ENCODE data around the gene EPX.

EPX gene

DNA sequence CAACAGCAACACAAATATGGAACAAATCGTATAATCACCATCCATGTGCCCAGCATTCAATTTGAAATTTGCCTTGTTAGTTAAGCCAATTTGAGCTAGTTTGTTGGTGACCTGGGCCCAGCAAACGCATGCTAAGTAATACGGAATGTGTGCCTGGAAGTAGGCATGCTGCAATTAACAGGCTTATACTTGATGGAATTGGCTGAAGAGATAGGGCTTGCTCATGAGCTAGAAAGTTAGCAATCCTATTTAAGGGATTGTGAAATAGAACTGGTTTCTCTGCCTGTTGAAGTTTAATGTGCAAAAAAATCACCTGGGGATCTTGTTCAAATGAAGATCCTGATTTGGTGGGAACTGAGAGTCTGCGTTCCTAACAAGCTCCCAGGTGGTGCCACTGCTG, 37.4 kb downstream of the EPX start:
- no peak for DNase-seq

DNA sequence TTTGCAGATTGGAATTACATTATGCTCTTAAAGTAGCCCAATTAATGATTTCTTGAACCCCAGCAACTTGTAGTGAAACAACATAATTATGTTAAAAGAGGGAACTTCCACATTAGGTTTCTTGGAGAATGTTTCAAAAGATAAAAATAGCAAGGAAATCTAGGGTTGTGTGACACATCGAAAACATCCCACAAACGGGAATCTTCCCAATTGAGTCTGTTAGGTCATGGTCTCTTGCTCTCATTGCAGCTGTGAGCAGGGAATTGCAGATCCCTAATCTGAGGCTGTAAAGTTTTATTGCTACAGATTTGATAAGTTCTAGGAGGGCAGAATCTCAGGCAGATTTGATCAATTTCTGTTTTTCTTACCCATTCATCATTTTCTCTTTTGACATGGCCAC, 39.1 kb downstream of the EPX start:
- DNase-seq, result no peak

DNA sequence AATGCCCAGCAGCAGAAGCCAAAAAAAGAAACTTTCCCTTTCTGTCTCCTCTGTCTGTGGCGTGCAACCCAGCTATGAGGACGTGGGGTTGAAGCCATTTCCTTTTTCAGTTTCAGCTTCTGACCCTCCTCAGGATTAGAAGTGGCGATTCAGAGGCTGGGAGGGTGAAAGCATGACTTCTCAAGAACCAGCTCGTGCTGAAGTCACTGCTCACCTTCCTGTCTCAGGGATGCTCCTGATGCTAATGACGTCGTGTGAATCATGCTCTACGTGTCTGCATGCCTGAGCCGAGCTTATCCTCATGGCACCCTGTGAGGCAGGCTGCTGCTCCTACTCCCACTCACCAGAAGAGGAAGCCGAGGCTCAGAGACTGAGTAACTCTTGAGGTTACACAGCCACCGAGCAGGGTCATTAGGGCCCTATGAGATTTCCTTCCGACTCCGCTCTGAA, 40.2 kb downstream of the EPX start:
- DNase-seq, result peak in 4 of 14 donors; percentile 24 to 50 (median 38)

DNA sequence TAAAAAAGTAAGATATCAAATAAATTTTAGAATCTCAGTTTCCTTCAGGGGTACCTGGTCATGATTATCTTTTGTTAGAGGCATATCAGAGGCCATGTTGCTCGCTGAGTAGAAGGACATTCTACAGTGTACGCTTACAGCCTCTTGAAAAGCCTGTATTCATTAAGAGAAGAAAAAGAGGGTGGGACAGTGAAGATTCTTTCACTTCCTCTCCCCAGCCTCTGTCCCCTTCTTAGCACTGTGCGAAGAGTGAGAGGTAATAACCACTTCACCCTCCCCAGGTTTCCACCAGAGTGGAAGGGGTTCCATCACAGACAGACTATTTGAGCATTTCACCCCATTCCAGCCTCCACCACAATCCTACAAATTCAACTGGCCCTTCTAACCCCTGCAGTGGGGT, 41.0 kb downstream of the EPX start:
- DNase-seq, result no peak

DNA sequence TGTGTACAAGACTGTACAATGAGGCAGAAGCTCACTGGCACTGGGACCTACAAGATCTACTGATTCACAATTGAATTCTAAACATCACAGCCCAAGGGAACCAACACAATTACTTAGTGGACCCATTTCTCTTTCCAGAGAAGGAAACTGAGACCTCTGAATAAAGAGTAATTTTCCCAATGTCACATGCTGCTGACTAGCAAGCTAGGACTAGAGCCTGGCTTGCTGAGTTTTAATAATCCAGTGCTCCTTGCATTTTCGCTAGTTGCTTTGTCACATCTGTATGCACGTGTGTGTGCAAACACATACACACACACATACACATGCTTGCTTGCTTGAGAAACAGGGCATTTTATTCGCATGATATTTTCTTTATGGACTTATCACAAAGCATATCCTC, 42.0 kb downstream of the EPX start:
- DNase-seq, result no peak

DNA sequence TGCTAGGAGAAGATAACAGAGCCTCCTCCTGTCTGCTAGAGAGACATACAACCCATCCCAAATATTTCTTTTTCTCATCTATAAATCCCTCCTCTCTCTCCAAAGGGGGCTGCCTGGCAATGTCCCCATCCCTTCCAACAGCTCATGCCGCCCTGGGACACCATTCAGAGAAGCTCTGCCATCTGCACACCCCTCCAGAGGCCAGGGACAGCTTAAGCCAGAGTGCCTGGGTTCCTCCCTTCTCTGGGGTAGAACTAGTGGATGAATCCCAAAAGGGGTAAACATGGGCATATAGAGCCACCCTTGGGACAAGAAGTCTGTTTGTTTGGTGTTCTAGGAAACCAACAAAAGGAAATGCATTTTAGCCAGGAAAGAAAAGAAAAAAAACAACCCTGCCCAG, 43.3 kb downstream of the EPX start:
- no peak for DNase-seq

DNA sequence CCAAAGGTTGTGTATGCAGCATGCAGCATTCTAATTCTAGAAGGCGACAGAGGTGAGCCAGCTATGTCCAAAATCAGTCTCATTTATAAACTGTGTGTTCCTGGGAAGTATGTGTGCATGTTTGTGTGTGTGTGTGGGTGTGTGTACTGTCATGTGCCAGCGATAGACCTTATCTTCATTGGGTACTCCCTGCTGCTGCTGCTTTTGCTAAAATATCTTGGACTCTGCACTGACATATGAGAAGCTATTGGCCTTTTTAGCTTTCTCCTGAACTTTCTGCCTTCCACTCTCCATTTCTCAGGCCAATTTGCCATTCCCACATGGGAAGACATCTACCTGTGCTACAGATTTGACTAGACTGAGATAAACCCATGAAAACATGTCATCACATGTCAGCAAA, 43.9 kb downstream of the EPX start:
- DNase-seq, result no peak

DNA sequence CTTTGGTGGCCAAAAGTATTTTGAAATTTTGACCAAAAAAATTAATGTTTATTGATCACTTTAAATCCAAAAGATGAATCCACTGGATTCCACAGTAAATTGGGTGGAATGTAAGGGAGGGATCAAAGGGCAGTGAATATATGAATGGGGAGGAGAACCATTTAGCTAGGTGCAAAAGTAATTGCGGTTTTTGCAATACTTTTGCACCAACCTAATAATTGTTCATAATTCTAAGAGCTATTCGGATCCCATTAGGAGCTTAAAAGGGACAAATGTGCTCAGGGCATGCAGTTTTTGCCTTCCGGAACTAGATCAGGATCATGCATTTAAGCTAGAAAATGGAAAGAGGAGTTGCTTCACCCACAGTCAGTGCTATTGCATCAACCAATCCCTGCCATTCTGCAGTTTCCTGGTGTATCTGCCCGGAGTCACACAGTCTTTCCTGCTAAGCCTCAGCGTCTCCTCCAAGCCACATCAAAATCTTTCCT, 45.7 kb downstream of the EPX start, which contains the start of gene LPO:
Gene LPO, plus strand, starts transcription at position 438 of the 488 bp plus-strand sequence. CDS start 4,396 bp downstream, outside the sequence.
- DNase-seq, result no peak

DNA sequence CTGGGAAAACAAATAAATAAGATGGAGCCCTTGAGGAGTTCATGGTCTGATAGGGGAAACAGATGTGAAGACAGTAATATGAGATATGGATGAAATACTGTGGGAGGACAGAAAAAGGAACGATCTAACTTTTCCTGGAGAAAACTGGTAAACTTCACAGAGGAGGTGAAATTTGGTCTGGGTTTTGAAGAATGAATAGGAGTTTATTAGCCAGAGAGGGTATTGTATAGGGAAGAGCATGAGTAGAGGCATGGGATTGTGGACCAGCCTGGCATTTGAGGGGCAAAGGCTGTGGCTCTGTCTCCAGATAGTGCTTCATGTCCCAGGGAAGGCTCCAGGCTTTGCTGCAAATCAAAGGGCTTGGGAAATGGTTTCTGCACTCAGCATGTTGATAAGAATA, 47.5 kb downstream of the EPX start:
- DNase-seq, result no peak

DNA sequence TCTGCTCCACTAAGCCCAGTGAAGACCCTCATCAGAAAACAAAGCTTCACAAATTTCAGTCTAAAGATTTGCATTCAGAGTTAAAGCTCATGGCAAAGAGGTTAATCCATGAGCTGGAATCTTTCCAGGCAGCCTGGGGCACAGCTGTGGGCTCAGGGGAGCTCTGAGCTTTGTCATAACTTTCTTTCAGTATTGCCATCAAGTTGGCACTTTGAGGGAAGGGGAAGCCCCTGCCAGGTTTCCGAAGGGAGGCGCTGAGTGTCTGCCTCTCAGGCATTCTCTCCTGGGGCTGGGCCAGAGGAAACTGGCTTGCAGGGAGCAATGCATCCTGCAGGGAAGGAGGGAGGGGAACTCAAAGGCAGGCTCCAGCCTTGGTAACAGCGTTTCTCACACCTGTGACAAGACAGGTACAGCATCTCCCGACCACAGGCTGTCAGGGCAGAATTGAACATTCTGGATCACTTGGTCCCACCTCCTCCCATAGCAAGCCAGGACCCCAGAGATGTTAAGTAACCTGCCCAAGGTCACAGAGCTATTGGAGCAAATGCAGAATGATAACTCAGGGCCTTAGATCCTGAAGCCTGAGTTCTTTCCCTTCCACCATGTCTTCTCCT, 49.8 kb downstream of the EPX start:
- no peak for DNase-seq

DNA sequence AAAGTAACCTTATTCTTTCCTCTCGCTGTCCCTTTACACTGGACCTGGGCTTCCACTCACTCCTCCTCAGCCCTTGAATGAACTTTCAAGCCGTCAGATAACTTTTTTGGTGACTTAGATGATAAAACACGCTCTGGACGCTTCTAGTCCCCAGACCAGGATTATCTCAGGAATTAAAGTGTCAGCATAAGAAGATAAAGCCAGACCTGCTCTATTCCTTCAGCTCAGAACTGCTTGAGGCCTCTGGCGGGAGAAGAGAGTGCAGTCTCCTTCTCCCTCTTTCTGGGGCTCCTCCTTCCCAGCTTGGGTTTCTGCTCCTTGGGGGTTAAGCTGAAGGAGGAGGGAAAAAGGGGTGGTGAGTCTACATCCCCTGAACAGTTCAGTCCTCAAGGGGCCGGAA, 52.4 kb downstream of the EPX start:
- DNase-seq, result no peak

DNA sequence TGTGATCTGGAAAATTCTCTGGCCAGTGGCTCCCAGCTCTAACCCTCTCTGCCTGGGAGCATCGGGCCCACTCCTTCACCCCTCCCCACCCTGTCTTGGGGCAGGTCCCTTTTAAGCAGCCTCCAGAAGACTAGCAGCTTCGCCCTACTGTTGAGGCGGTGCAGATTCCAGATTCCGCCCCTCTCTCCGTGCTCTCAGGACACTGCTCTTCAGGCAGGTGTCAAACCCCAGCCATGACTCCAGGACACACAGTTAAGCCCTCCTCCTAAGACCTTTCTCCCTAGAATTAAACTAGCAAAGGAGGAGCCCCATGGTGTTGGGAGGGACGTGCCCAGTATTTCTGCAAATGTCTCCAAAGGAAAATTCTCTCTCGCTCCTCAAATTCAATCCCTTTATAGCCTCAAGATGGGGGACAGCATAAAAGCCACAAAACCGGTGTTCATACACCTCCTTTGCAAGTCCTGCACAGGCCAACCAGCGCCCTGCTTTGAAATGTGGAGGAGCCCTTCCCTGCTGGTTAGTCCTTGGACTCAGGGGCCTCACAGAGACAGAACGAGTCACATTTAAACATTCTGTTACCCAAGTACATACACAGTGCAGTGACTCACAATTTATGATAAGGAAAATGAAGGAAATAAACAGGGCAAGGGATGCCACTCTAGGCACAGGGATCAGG, 53.0 kb downstream of the EPX start:
- no peak for DNase-seq

DNA sequence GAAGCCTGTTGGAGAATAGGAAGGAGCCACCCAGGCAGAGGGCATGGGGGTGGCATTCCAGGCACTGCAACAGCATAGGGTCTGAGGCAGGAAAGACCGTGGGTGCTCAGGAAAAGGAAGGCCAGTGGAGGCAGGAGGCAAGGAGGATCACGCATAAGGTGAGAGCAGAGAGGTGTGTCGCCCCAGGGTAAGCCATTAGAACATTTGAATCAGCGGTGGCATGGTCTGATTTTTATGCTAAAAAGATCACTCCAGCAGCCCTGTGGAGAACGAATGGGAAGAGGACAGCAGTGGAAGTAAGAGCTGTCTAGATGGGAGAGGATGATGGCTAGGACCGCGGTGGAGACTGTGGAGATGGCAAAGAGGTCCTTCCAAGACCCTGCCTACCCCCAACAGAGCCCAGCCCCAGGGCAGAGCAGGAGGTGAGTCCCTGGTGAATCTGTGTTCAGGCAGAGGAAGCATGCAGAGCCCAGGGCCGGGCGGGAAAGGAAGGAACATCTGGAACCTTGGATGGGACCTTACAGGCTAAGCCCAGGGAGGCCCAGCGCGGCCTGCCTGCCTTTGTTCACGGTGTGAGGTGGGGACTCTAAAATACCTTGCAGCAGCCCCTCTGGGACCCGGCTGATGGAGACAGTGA, 53.7 kb downstream of the EPX start:
- no peak for DNase-seq

DNA sequence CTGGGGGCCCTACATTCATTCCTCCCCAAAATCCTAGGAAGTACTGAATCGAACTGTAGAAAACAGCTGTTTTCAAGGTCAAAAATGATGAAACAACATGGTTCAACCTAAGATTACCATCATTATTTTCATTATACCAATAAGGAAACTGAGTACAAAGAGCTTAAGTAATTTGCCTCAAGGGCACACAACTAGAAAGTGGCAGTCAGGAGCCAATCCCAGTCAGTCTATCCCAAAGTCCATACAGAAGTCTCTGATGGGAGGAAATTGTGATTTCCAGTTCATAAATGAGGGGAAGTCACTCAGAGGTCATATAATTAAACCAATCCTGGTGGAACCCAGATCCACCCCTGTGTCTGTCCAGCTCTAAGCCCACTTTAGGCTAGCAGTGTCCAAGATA, 54.3 kb downstream of the EPX start:
- no peak for DNase-seq

DNA sequence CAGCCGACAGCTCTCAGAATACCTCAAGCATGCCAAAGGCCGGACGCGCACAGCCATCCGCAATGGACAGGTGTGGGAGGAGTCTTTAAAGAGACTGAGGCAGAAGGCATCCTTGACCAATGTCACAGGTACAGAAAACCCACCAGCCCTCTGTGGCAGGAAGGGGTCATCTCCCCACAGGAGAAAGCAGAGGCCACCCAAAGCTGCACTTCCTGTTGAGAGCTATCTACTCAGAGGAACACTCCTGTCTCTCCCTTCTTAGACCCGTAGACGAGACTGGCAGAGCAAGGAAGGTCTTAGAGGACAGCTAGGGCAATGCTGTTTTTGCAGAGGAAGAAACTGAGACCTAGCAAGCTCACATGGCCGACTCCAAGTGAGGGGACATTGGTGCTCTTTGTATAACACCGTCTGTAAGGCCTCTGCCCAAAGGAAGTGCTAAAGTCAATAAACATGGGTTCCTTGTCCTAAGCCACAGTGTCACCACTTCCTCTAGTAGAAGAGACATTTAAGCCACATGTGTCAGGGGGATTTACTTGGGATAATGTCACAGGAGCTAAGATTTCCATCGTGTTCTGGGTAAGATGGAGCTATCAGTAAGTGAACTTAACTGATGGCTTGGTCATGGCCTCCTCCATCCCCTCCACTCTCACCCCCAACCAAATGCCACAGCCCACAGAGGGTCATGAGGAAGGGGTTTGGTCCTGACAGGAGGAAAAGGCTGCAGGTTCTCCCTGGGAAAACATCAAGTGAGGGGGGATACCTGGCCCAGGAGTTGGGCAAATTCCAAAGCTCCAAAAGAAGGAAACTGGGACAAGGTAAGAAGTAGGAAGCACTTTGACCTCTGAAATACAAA, 55.2 kb downstream of the EPX start:
- DNase-seq, result no peak

DNA sequence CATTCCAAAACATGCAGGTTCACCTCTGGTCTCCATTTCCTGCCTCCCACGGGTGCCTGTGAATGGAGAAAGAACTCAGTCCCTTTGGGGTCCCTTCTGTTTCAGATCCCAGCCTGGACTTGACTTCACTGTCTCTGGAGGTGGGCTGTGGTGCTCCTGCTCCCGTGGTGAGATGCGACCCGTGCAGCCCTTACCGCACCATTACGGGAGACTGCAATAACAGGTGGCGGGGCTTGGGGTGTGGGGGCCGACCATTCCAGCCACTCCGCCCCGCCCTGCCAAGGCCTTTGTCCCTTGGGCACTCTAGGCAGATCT, 56.4 kb downstream of the EPX start:
- peak in 1 of 14 donors; percentile 14 for DNase-seq

DNA sequence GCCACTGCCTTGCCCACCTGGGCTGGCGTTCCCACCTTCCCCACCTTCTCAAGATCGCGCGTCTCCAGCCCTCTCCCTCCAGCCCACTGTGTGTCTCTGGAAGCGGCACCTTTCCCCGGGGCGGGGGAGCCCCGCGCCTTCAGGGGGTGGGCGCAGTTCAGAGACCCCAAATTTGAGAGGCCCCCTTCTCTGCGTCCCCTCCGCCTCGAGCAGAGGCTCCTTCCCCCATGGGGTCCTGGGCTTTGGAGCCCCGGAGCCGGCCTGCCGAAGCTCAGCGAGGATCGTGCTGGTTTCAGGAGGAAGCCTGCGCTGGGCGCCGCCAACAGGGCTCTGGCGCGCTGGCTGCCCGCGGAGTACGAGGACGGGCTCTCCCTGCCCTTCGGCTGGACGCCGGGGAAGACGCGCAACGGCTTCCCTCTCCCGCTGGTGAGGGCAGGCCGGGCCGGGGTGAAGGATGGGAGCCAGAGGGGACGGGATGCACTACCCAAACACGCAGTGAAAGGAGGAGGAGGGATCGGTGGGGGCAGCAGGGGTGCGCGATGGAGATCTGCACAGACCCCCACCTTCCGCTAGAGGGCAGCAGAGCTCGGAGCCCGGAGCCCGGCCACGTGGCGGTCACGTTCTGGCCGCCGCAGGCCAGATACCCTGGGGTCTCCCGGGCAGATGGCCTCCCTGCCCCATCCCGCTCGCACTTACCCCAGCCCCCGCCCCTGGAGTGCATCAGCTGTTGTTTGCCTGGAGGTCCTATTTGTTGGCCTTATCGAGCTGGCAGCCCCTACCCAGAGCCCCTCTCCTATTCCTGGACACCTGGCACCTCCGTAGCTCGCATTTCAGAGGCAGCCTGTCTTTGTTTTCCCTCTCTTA, 57.0 kb downstream of the EPX start:
- peak in 12 of 14 donors; percentile 12 to 77 (median 51) for DNase-seq

DNA sequence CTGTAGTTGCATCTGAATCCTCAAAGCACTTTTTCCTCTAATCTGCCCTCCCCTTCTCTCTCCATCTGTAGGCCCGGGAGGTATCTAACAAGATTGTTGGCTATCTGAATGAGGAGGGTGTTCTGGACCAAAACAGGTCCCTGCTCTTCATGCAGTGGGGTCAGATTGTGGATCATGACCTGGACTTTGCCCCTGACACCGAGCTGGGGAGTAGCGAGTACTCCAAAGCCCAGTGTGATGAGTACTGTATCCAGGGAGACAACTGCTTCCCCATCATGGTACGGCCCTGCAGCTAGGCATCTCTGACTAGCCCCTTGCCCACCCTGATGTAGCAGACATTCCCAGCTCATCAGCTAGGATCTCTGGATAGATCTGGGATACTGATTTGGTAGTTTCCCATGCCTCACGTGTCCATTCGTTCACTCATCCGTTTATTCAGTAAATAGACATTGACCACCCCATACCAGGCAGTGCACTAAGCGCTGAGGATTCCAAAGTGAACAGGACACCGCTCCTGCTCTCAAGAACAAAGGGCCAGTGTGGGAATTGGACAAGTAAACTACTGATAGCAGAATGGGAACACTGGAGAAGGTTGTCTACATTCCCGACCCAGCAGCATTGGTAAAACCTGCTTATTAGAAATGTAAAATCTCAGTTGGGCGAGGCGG, 58.0 kb downstream of the EPX start:
- no peak for DNase-seq

DNA sequence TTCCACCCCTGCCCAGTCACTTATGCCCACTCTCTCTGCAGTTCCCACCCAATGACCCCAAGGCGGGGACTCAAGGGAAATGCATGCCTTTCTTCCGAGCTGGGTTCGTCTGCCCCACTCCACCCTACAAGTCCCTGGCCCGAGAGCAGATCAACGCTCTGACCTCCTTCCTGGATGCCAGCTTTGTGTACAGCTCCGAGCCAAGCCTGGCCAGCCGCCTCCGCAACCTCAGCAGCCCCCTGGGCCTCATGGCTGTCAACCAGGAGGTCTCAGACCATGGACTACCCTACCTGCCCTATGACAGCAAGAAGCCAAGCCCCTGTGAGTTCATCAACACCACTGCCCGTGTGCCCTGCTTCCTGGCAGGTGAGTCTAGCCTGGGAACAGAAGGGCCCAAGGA, 59.6 kb downstream of the EPX start:
- DNase-seq, result no peak

DNA sequence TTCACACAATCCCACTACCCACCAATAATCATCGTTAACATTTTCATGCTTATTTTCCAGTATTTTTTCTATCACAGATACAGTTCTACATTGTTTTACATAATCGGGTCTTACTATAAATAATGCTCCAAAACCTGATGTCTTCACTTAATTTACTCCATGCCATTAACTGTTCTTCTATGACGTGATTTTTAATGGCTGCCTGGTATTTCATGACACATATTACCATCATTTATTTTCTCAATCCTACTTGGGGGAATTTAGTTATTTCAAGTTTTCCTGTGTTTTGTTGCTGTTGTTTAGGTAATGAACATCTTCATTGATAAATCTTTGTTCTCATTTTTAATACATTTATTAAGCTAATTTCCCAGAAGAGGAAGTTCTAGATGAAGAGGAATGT, 60.6 kb downstream of the EPX start:
- DNase-seq, result no peak
